SK-N-SH (cell line): ENCODE data around the gene VCP.

Source experiments
- CTCF ChIP-seq: fragments of 200-600 bp; sonication (generic); IDR thresholded peaks from 2 replicates; pipeline ENCODE4 v1.6.1; 2017; ENCODE audit warnings: antibody characterized with exemption, mild to moderate bottlenecking, moderate library complexity
- ELF1 ChIP-seq: IDR thresholded peaks from 2 replicates; pipeline ENCODE4 v1.4.0; 2012
- EP300 ChIP-seq, 2 experiments: IDR thresholded peaks; 2 replicates each; pipeline versions ENCODE4 v1.4.0 to v1.6.1; 2012; ENCODE audit warnings: borderline replicate concordance in 1 of 2, low read depth in 1 of 2, low read length in 1 of 2
- MAX ChIP-seq: IDR thresholded peaks from 2 replicates; pipeline ENCODE4 v1.4.0; 2012; ENCODE audit warnings: low read depth
- TAF1 ChIP-seq: IDR thresholded peaks from 2 replicates; pipeline ENCODE4 v1.6.1; 2012; ENCODE audit warnings: low read depth, mild to moderate bottlenecking, low read length, moderate library complexity, borderline replicate concordance

GRCh38 chr9:35116539-35116897 is 44.1 kb upstream of the VCP start:
- TF ChIP-seq EP300 (IDR thresholded peaks at IDR 0.05; ENCODE audit: borderline replicate concordance in 1 of 2, low read depth in 1 of 2, low read length in 1 of 2) (no peak), ELF1 (no peak), TAF1 (no peak), CTCF (no peak), MAX (no peak)
